Thyroid gland (tissue), 4 donors: ENCODE data around the gene PLCH1.

ENCODE experiments used
- POLR2A ChIP-seq, 2 donors: fragments of 450-650 bp; IDR thresholded peaks; one replicate each; pipeline ENCODE4 v1.6.1; 2017; ENCODE audit warnings: antibody characterized with exemption in 2 of 2, mild to moderate bottlenecking in 2 of 2, moderate library complexity in 1 of 2
- TF ChIP-seq, protein P1 (sequence below), 6 experiments: fragments of 200-600 bp in 3 of 6; fragments of 450-650 bp in 3 of 6; sonication (generic) in 3 of 6; IDR thresholded peaks; one replicate each; pipeline ENCODE4 v1.5.1; 2016 to 2019; ENCODE audit warnings: antibody characterized with exemption in 6 of 6, mild to moderate bottlenecking in 2 of 6, inconsistent platforms in 1 of 6, moderate library complexity in 1 of 6

DNA sequence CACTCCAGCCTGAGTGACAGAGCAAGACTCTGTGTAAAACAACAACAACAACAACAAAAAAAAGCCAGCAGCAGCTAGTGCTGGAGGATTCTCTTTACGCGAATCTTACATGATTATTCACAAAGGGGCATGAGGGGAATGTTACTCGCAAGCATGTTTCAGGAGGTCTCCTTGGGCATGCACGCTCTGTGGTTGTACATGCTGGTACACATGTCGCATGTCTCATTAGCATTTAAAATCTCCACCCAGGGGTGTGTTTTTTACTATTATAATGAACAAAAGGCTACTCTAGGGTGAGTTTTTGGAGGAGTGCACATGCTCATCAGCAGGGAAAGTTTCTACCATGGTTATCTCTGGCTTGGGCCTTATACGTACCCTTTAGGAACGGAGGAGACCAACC lies 12.7 kb upstream of the PLCH1 start:
- TF ChIP-seq, protein P1, sequence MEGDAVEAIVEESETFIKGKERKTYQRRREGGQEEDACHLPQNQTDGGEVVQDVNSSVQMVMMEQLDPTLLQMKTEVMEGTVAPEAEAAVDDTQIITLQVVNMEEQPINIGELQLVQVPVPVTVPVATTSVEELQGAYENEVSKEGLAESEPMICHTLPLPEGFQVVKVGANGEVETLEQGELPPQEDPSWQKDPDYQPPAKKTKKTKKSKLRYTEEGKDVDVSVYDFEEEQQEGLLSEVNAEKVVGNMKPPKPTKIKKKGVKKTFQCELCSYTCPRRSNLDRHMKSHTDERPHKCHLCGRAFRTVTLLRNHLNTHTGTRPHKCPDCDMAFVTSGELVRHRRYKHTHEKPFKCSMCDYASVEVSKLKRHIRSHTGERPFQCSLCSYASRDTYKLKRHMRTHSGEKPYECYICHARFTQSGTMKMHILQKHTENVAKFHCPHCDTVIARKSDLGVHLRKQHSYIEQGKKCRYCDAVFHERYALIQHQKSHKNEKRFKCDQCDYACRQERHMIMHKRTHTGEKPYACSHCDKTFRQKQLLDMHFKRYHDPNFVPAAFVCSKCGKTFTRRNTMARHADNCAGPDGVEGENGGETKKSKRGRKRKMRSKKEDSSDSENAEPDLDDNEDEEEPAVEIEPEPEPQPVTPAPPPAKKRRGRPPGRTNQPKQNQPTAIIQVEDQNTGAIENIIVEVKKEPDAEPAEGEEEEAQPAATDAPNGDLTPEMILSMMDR (IDR thresholded peaks at IDR 0.05) = no peak
- no peak for TF ChIP-seq POLR2A (IDR thresholded peaks at IDR 0.05)
